ENCODE measurements around the gene RETNLB. TPM values are rescaled to one million over a fixed set of nuclear protein-coding genes. Genes with fewer than 3 reads are reported as not detected.

The RETNLB gene
- not detected in 2 replicates for total RNA-seq (2012; rRNA removed)
- polyA plus RNA-seq (2012; rRNA removed) = not detected in 2 replicates
- polyA plus RNA-seq (2012; cell fraction: cytosol; rRNA removed) = not detected in 2 replicates
- not detected in 2 replicates for polyA plus RNA-seq (2012; cell fraction: nucleus; rRNA removed; ENCODE audit: low replicate concordance)
- Bru-seq, nascent RNA = not detected
- BruChase-seq, experiment 1, labeled RNA remaining after a 6-hour chase = not detected
- not detected for BruChase-seq, experiment 2, labeled RNA remaining after a 2-hour chase
- long read RNA-seq = 0 reads

GRCh38 chr3:108757404-108757982, at the start of gene RETNLB:
TSS of gene RETNLB (minus strand) at chr3:108757410. CDS start at chr3:108757185, 225 bp downstream.
- Histone ChIP-seq H2BK120ac (ENCODE audit: low read depth, low read length) (no peak within 1 kb of the TSS), H3K27me3 (ENCODE audit: control insufficient read depth, insufficient read depth, low read length) (no peaks in the 10 kb centered on the region), H4K91ac (ENCODE audit: insufficient read depth, low read depth, low read length) (no peak within 1 kb of the TSS), H3K9ac (ENCODE audit: low read depth, low read length) (no peak within 1 kb of the TSS), H4K20me1 (ENCODE audit: insufficient read depth, low read length) (no peaks in the 10 kb centered on the region), H3K14ac (replicated peaks; ENCODE audit: low read depth, low read length) (no peak within 1 kb of the TSS), H2BK15ac (ENCODE audit: low read depth, low read length) (no peak within 1 kb of the TSS), H3K4me2 (ENCODE audit: low read depth, low read length) (no peak within 1 kb of the TSS), H4K5ac (ENCODE audit: low read depth, low read length) (no peak within 1 kb of the TSS), H3K4ac (ENCODE audit: low read depth, low read length) (no peak within 1 kb of the TSS), H3K9me3 (ENCODE audit: control insufficient read depth, insufficient read depth, low read length) (no peaks in the 10 kb centered on the region), H3K23ac (ENCODE audit: low read depth, low read length) (no peak within 1 kb of the TSS), H2BK5ac (ENCODE audit: low read depth, low read length, poor library complexity, severe bottlenecking) (no peak within 1 kb of the TSS), H3K4me3 (ENCODE audit: insufficient read depth, low read depth, low read length) (no peak within 1 kb of the TSS), H3K18ac (ENCODE audit: low read depth, low read length) (no peak within 1 kb of the TSS), H4K8ac (ENCODE audit: low read depth in 2 of 2, low read length in 2 of 2) (no peak within 1 kb of the TSS), H3K56ac (ENCODE audit: extremely low read depth, insufficient read depth, low read length) (no peak within 1 kb of the TSS), H3K79me1 (ENCODE audit: low read depth in 1 of 2, low read length in 2 of 2) (no peaks in the 10 kb centered on the region), H2AK9ac (replicated peaks; ENCODE audit: low read depth, low read length, poor library complexity) (no peak within 1 kb of the TSS), H3K4me1 (ENCODE audit: control insufficient read depth, insufficient read depth, low read length) (no peaks in the 10 kb centered on the region), H3K9me1 (ENCODE audit: insufficient read depth, low read length) (no peaks in the 10 kb centered on the region), H2BK20ac (ENCODE audit: low read depth, low read length) (no peak within 1 kb of the TSS), H2AK5ac (ENCODE audit: low read depth, low read length) (no peak within 1 kb of the TSS), H3K36me3 (ENCODE audit: control insufficient read depth, insufficient read depth, low read length) (no peaks in the 10 kb centered on the region), H3K27ac (ENCODE audit: insufficient read depth, low read length) (no peak within 1 kb of the TSS), H2AFZ (replicated peaks; ENCODE audit: low read length, poor library complexity) (no peak within 1 kb of the TSS)
- ChIA-PET POLR2A (ENCODE audit: unreplicated experiment) (no interaction called here), CTCF (no interaction called here)
- WGBS, 2 experiments (ENCODE audit: extremely low coverage in 2 of 2, insufficient read length in 1 of 2) = no CpG with 5 or more reads among the region's 3 CpGs
- ATAC-seq (ENCODE audit: low read depth) = no peak
- no TSS peak for BruUV-seq (replicated peaks)
- in situ Hi-C loops (cut with MboI; ENCODE audit: low sequenced_read_pairs) (no loop called here), dilution Hi-C loops (cut with HindIII; ENCODE audit: low sequenced_read_pairs, unreplicated experiment) (no loop called here), intact Hi-C loops (cut with micrococcal nuclease) (no loop called here)
- no peak for DNase-seq
- TF ChIP-seq ELK1 (IDR thresholded peaks at IDR 0.05; ENCODE audit: borderline replicate concordance, low read depth, low read length) (no peak), RCOR1 (IDR thresholded peaks at IDR 0.05; ENCODE audit: insufficient replicate concordance, low read length) (no peak), USF2 (IDR thresholded peaks at IDR 0.05; ENCODE audit: low read depth, low read length) (no peak), MXI1 (IDR thresholded peaks at IDR 0.05; ENCODE audit: borderline replicate concordance, low read depth, low read length) (no peak), FOS (IDR thresholded peaks at IDR 0.05; ENCODE audit: low read depth, low read length) (no peak), POLR2A (IDR thresholded peaks at IDR 0.05; ENCODE audit: low read depth, low read length) (no peak), CHD1 (IDR thresholded peaks at IDR 0.05; ENCODE audit: low read depth, low read length) (no peak), RFX5 (IDR thresholded peaks at IDR 0.05; ENCODE audit: low read depth, low read length) (no peak), SMC3 (IDR thresholded peaks at IDR 0.05; ENCODE audit: low read depth, low read length) (no peak), BHLHE40 (IDR thresholded peaks at IDR 0.05; ENCODE audit: low read depth, low read length) (no peak), CEBPB (IDR thresholded peaks at IDR 0.05; ENCODE audit: low read depth, low read length) (no peak)
